ENCODE results near the gene SCYGR2.

SCYGR2 gene

DNA sequence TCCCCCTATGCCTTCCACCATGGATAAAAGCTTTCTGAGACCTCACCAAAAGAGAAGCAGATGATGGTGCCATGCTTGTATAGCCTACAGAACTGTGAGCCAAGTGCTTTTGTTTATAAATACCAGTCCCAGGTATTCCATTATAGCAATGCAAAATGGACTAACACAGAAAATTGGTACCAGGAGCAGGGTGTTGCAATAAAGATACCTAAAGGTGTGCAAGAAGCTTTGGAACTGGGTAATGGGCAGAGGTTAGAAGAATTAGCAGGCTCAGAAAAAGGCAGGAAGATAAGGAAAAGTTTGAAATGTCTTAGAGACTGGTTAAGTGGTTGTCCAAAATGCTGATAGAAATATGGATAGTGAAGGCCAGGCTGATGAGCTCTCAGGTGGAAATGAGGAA, 16.3 kb upstream of the SCYGR2 start:
- TF ChIP-seq POLR2AphosphoS5 (IDR thresholded peaks at IDR 0.05; ENCODE audit: low read depth, low read length) (no peak), TAF1 (IDR thresholded peaks at IDR 0.05; ENCODE audit: borderline replicate concordance, low read depth, low read length) (no peak), POLR2A (IDR thresholded peaks at IDR 0.05; ENCODE audit: low read depth, low read length) (no peak)
- no peak for DNase-seq (ENCODE audit: insufficient read length)
- FAIRE-seq = no peak

DNA sequence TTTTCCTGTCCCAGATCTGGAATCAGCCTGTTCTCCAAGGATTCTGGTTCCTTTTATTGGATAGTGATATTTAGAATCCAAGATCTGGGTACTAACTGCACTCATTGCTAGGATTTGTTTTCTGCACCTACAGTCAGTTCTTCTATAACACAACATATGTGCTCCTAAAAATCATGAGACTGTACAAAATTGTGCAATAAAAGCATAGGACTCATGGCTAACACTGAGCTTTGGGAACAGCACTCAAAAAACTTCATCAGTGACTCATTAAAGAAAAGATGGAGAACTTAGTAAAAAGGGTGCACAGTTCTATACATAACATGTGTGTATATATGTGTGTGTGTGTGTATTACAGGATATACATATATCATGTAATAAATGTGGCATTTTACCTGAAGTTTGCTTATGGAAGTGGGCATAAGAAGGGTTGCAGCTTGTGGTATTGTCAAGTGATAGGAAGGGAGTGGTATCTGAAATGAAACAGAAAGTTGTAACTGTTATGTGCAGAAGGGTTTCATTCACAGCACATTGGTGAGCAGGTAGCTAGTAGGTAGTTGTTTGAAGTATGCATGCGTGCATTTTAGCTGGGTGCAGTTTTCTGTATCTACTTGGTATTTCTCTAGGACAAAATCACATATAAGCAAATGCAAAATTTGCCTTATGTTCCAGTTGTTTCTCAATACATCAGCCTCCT, 5.9 kb upstream of the SCYGR2 start:
- no peak for TF ChIP-seq POLR2AphosphoS5 (IDR thresholded peaks at IDR 0.05; ENCODE audit: low read depth, low read length)
- no peak for TF ChIP-seq TAF1 (IDR thresholded peaks at IDR 0.05; ENCODE audit: borderline replicate concordance, low read depth, low read length)
- no peak for TF ChIP-seq POLR2A (IDR thresholded peaks at IDR 0.05; ENCODE audit: low read depth, low read length)
- peak; percentile 42 for FAIRE-seq
- no peak for DNase-seq (ENCODE audit: insufficient read length)

- TF ChIP-seq POLR2AphosphoS5 (IDR thresholded peaks at IDR 0.05; ENCODE audit: low read depth, low read length) = no peak
- no peak for TF ChIP-seq POLR2A (IDR thresholded peaks at IDR 0.05; ENCODE audit: low read depth, low read length)
- no peak for TF ChIP-seq TAF1 (IDR thresholded peaks at IDR 0.05; ENCODE audit: borderline replicate concordance, low read depth, low read length)
- no peak for FAIRE-seq
- DNase-seq (ENCODE audit: insufficient read length) = no peak
These were observed 2.9 kb upstream of the SCYGR2 start for GRCh38 chr2:227595797-227596196.

- DNase-seq (ENCODE audit: insufficient read length) (no peak), FAIRE-seq (no peak)
- TF ChIP-seq TAF1 (IDR thresholded peaks at IDR 0.05; ENCODE audit: borderline replicate concordance, low read depth, low read length) (no peak), POLR2AphosphoS5 (IDR thresholded peaks at IDR 0.05; ENCODE audit: low read depth, low read length) (no peak), POLR2A (IDR thresholded peaks at IDR 0.05; ENCODE audit: low read depth, low read length) (no peak)
These were observed 1.7 kb upstream of the SCYGR2 start for GRCh38 chr2:227597036-227597435.

- no peak for FAIRE-seq
- no peak for DNase-seq (ENCODE audit: insufficient read length)
- TF ChIP-seq TAF1 (IDR thresholded peaks at IDR 0.05; ENCODE audit: borderline replicate concordance, low read depth, low read length) = no peak
- no peak for TF ChIP-seq POLR2AphosphoS5 (IDR thresholded peaks at IDR 0.05; ENCODE audit: low read depth, low read length)
- TF ChIP-seq POLR2A (IDR thresholded peaks at IDR 0.05; ENCODE audit: low read depth, low read length) = no peak
These were observed 695 bp upstream of the SCYGR2 start for GRCh38 chr2:227597998-227598397.

GRCh38 chr2:227602358-227602757, 3.7 kb downstream of the SCYGR2 start:
- no peak for DNase-seq (ENCODE audit: insufficient read length)
- FAIRE-seq = no peak
- TF ChIP-seq POLR2A (IDR thresholded peaks at IDR 0.05; ENCODE audit: low read depth, low read length) (no peak), TAF1 (IDR thresholded peaks at IDR 0.05; ENCODE audit: borderline replicate concordance, low read depth, low read length) (no peak), POLR2AphosphoS5 (IDR thresholded peaks at IDR 0.05; ENCODE audit: low read depth, low read length) (no peak)

DNA sequence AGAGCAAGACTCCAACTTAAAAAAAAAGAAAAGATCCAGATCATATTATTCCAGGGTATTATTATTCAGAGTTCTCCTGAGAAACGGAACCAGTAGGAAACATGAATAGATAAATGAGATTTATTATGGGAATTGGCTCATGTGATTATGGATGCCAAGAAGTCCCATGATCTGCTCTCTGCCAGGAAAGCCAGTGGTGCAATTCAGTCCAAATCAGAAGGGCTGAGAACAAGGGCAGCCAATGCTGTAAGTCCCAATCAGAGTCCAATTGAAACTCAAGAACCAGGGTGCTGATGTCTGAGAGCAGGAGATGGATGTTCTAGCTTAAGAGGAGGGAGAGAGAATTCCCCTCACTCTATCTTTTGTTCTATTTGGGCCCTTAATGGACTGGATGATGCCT, 7.8 kb downstream of the SCYGR2 start:
- FAIRE-seq = no peak
- no peak for DNase-seq (ENCODE audit: insufficient read length)
- TF ChIP-seq POLR2AphosphoS5 (IDR thresholded peaks at IDR 0.05; ENCODE audit: low read depth, low read length) (no peak), POLR2A (IDR thresholded peaks at IDR 0.05; ENCODE audit: low read depth, low read length) (no peak), TAF1 (IDR thresholded peaks at IDR 0.05; ENCODE audit: borderline replicate concordance, low read depth, low read length) (no peak)

DNA sequence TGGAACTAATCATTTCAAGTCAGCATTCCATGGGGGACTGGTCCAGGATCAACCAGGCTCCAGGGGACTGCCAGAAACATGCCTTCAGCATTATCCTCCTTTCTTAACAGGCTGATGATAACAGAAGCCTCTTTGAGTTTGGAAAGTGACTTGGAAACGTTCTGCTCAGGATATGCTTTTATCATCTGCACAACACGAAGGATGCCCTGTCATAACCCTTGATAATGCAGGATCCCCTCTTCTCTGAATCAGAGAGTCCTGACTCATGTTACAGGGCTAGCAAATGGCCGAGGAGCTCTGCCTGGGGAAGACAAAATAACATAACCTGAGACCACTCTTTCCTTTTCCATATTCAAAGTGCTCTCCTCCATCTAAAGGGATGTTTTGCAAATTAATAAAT, 9.2 kb downstream of the SCYGR2 start:
- peak; percentile 67 for FAIRE-seq
- no peak for TF ChIP-seq TAF1 (IDR thresholded peaks at IDR 0.05; ENCODE audit: borderline replicate concordance, low read depth, low read length)
- no peak for TF ChIP-seq POLR2A (IDR thresholded peaks at IDR 0.05; ENCODE audit: low read depth, low read length)
- TF ChIP-seq POLR2AphosphoS5 (IDR thresholded peaks at IDR 0.05; ENCODE audit: low read depth, low read length) = no peak
- DNase-seq (ENCODE audit: insufficient read length) = no peak

DNA sequence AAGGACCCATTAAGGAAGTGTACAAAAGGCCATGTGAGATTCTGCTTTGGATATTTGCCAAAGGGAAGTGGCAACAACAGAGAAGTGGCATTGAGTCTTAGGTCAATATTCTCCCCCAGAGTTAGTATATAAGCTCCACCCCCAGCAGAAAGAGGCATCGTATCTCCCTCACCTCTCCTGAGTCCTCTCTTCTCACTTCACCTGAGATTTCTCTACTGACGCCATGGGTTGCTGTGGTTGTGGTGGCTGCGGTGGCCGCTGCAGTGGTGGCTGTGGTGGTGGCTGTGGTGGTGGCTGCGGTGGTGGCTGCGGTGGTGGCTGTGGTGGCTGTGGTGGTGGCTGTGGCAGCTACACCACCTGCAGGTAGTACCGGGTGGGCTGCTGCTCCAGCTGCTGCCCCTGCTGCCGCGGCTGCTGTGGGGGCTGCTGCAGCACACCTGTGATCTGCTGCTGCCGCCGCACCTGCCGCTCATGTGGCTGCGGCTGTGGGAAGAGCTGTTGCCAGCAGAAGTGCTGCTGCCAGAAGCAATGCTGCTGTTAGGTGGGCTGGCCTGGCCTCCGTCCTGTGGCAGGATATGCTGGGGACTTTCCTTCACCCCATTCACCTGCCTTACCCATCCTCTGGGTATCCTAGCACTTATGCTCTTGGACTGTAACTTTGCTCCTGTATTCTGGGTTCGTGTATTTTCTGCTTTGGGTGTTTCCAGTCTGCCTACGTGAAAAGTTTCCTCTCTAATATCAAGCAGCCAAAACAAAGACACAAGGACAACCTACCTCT, 10.1 kb downstream of the SCYGR2 start:
- TF ChIP-seq TAF1 (IDR thresholded peaks at IDR 0.05; ENCODE audit: borderline replicate concordance, low read depth, low read length) (no peak), POLR2AphosphoS5 (IDR thresholded peaks at IDR 0.05; ENCODE audit: low read depth, low read length) (no peak), POLR2A (IDR thresholded peaks at IDR 0.05; ENCODE audit: low read depth, low read length) (no peak)
- DNase-seq (ENCODE audit: insufficient read length) = no peak
- FAIRE-seq = no peak

DNA sequence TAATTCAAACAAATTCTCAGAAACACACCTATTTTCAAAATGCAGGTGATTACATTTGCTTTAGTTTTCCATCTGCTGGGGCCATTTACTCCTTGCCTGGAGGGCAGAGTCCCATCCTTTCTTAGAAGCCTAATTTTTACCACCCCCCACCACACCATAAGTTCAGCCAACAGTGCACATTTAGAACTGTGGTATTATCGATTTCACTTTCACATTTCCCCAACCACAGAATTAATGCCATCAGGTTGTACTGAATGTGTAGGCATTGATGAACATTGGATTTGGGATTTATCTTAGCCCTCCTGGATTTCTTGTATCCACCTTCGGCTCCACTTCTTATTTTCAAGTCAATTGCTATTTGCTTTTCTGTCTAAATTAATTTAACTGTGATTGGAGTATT, 11.4 kb downstream of the SCYGR2 start:
- peak; percentile 58 for FAIRE-seq
- no peak for DNase-seq (ENCODE audit: insufficient read length)
- TF ChIP-seq POLR2AphosphoS5 (IDR thresholded peaks at IDR 0.05; ENCODE audit: low read depth, low read length) = no peak
- TF ChIP-seq POLR2A (IDR thresholded peaks at IDR 0.05; ENCODE audit: low read depth, low read length) = no peak
- no peak for TF ChIP-seq TAF1 (IDR thresholded peaks at IDR 0.05; ENCODE audit: borderline replicate concordance, low read depth, low read length)

DNA sequence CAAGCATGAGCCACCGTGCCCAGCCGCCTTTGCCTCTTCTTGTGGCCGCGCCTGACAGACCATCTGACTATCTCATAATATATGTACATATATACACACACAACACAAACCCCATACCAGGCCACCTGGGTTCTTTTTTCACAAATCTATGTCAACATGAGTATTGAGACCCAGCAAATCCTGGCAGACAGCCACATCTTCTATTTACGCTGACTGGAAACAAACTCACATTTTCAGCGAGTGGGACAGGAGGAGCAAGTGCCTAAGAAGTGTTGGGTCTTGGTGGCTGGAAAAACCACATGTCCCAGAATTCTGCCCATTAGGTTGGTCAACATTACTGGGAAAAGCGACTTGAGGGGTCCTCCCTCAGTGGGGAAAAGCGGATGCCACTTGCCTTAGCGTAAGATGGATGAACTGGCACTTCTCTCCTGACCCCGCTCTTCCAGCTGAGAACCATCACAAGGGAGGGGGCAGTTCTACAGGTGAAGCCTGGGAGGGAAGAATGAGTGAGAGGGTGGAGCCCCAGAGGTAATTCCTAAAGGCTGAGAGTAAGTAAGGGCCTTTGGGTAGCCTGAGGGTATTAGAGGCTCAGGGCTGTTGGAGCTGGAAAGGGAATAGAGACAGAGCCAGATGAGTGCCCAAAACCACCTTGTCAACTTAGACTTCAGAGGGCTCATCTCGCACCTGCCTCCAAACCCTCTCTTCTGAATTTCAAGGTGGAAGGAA, 14.0 kb downstream of the SCYGR2 start:
- TF ChIP-seq POLR2AphosphoS5 (IDR thresholded peaks at IDR 0.05; ENCODE audit: low read depth, low read length) = no peak
- no peak for TF ChIP-seq POLR2A (IDR thresholded peaks at IDR 0.05; ENCODE audit: low read depth, low read length)
- no peak for TF ChIP-seq TAF1 (IDR thresholded peaks at IDR 0.05; ENCODE audit: borderline replicate concordance, low read depth, low read length)
- DNase-seq (ENCODE audit: insufficient read length) (no peak), FAIRE-seq (no peak)

All from GM12892 (cell line).